GM23248 (cell line): Measurements from ENCODE around the gene ABHD12B. TPM values are rescaled to one million over a fixed set of nuclear protein-coding genes. Genes with fewer than 3 reads are reported as not detected.
"Not testable (repeated sequence)": the region's sequence is repeated elsewhere in the genome, so short reads cannot be mapped to it uniquely, and the experiment has no call there.

Experiments used
- DNase-seq: peaks from one replicate; pipeline ENCODE4 v3.0.0-alpha.2; 2015
- H2AFZ ChIP-seq: fragments of 200-600 bp; sonication (generic); 2 replicates; pipeline ENCODE4 v1.6.1; 2016; ENCODE audit warnings: antibody characterized with exemption
- H3F3A ChIP-seq: fragments of 200-600 bp; sonication (generic); 2 replicates; pipeline ENCODE4 v1.6.1; 2016; ENCODE audit warnings: mild to moderate bottlenecking, antibody characterized with exemption, mixed run types; ENCODE audit not compliant: insufficient read depth
- H3K27ac ChIP-seq: fragments of 200-600 bp; sonication (generic); 2 replicates; pipeline ENCODE4 v1.5.1; 2016; ENCODE audit warnings: mild to moderate bottlenecking
- H3K27me3 ChIP-seq: fragments of 200-600 bp; sonication (generic); replicated peaks from 2 replicates; pipeline ENCODE4 v1.6.1; 2016; ENCODE audit warnings: mild to moderate bottlenecking; ENCODE audit not compliant: insufficient read depth
- H3K36me3 ChIP-seq: fragments of 200-600 bp; sonication (generic); 2 replicates; pipeline ENCODE4 v1.6.1; 2016; ENCODE audit warnings: low read depth, mild to moderate bottlenecking
- H3K4me1 ChIP-seq: fragments of 200-600 bp; sonication (generic); 2 replicates; pipeline ENCODE4 v1.6.1; 2016; ENCODE audit warnings: mild to moderate bottlenecking; ENCODE audit not compliant: insufficient read depth
- H3K4me2 ChIP-seq: fragments of 200-600 bp; sonication (generic); one replicate; pipeline ENCODE4 v1.6.1; 2016; ENCODE audit warnings: mild to moderate bottlenecking; ENCODE audit not compliant: unreplicated experiment
- H3K4me3 ChIP-seq: fragments of 200-600 bp; sonication (generic); 2 replicates; pipeline ENCODE4 v1.5.1; 2016; ENCODE audit warnings: mild to moderate bottlenecking
- H3K79me2 ChIP-seq: fragments of 200-600 bp; sonication (generic); 2 replicates; pipeline ENCODE4 v1.6.1; 2016; ENCODE audit warnings: mild to moderate bottlenecking; ENCODE audit not compliant: insufficient read depth
- H3K9ac ChIP-seq: fragments of 200-600 bp; sonication (generic); 2 replicates; pipeline ENCODE4 v1.6.1; 2016; ENCODE audit warnings: mild to moderate bottlenecking
- H3K9me2 ChIP-seq: fragments of 200-600 bp; sonication (generic); 2 replicates; pipeline ENCODE4 v1.6.1; 2016; ENCODE audit warnings: mixed run types, mild to moderate bottlenecking, moderate library complexity; ENCODE audit not compliant: insufficient read depth
- H3K9me3 ChIP-seq: fragments of 200-600 bp; sonication (generic); one replicate; pipeline ENCODE4 v1.6.1; 2017; ENCODE audit warnings: low read depth
- H4K20me1 ChIP-seq: fragments of 200-600 bp; sonication (generic); 2 replicates; pipeline ENCODE4 v1.6.0; 2016; ENCODE audit not compliant: insufficient read depth
- EZH2 ChIP-seq: fragments of 200-600 bp; sonication (generic); IDR thresholded peaks from 2 replicates; pipeline ENCODE4 v1.6.1; 2018; ENCODE audit warnings: antibody characterized with exemption, mild to moderate bottlenecking; ENCODE audit not compliant: insufficient read depth, poor library complexity, severe bottlenecking
- EZH2phosphoT487 ChIP-seq: fragments of 200-600 bp; sonication (generic); IDR thresholded peaks from 2 replicates; pipeline ENCODE4 v1.6.1; 2018; ENCODE audit warnings: antibody characterized with exemption, moderate library complexity, mild to moderate bottlenecking, low read depth; ENCODE audit not compliant: insufficient read depth
- WGBS, 2 experiments: methylation state at CpG; one replicate each; pipeline ENCODE4 v1.1.6; 2015 to 2017; ENCODE audit warnings: low lambda C conversion rate in 2 of 2, low coverage in 1 of 2; ENCODE audit errors: missing lambda C conversion rate in 2 of 2; 5-methylcytosine and 5-hydroxymethylcytosine counted together
- in situ Hi-C: fragments of 300-500 bp; cut with MboI; formaldehyde crosslinking; loops from 2 replicates; pipeline ENCODE4 v1.15.0; 2020
- polyA plus RNA-seq: library from polyadenylated mRNA; unstranded; fragments of >200 nt; fragmentation: Nextera tagmentation; extraction: Ambion mirVana; gene quantifications from 2 replicates; pipeline ENCODE4 v1.2.1, GENCODE V29; 2016
- total RNA-seq: library from RNA; depleted of rRNA; stranded (reverse); fragments of >200 nt; shearing (Covaris generic); gene quantifications from 2 replicates; pipeline ENCODE4 v1.2.3, GENCODE V29; 2014

ABHD12B gene
- total and polyA plus RNA-seq, 2 experiments from 2014 or later, result 0.31 TPM; not detected in 1

DNA sequence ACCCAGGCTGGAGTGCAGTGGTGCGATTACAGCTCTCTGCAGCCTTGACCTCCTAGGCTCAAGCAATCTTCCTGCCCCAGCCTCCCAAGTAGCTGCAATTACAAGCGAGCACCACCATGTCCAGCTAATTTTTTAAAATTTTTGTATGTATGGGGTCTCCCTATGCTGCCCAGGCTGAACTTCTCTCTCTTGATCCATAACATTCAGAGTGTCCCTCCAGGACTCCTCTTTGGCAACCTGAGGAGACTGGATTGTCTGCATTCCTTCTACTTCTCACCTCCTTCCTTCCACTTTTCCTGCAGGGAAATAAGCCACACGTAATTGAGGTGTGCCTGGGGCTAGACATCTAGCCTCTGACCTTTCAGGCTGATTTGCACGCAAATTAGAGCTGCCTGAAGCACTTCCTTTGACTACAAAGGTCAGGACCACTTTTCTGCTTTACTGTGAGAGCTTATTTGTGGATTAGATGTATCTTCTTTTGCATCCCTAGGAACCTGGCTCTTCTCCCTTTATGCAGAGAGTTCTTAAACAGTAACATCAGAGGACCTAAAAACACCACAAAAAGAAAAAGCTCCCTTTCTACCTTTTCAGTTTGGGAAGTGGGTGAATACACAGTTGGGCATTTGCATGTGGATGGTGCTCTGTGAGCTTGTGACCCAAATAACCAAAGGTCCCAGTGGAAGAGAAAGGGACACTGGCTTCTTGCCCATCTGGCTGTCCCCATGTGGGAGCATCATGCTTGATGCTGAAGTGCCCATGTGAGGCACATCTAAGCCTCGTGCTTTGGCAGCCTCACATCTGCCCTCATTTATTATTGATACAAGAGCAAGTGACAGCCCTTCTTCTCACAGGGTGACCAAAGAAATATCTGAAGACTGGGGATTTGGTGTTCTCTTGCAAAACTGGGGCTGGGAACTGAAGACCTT is 38.9 kb downstream of the ABHD12B start:
- TF ChIP-seq EZH2 (no peak), EZH2phosphoT487 (no peak)
- 74 to 79% methylated on average over 5 of the region's 5 CpGs for WGBS, 2 experiments
- no peaks in the 10 kb centered on the region for H3K4me1 ChIP-seq
- H3K4me3 ChIP-seq, result no peak overlapping the region
- H3K27ac ChIP-seq, result no peak overlapping the region
- no peaks in the 10 kb centered on the region for H4K20me1 ChIP-seq
- H3K9ac ChIP-seq, result no peak overlapping the region
- H2AFZ ChIP-seq, result no peak overlapping the region
- no peaks in the 10 kb centered on the region for H3K27me3 ChIP-seq
- in situ Hi-C loops, result no loop called here
- H3F3A ChIP-seq, result no peaks in the 10 kb centered on the region
- no peak for DNase-seq
- H3K36me3 ChIP-seq, result peaks cover 35% of the 10 kb centered on the region; the same call in 1 of the 2 replicates
- no peaks in the 10 kb centered on the region for H3K79me2 ChIP-seq
- H3K9me3 ChIP-seq, result no peaks in the 10 kb centered on the region
- H3K9me2 ChIP-seq, result 0 out of 2 replicates have a peak, but pooled peaks cover 3% of the 10 kb centered on the region
- no peak overlapping the region for H3K4me2 ChIP-seq

DNA sequence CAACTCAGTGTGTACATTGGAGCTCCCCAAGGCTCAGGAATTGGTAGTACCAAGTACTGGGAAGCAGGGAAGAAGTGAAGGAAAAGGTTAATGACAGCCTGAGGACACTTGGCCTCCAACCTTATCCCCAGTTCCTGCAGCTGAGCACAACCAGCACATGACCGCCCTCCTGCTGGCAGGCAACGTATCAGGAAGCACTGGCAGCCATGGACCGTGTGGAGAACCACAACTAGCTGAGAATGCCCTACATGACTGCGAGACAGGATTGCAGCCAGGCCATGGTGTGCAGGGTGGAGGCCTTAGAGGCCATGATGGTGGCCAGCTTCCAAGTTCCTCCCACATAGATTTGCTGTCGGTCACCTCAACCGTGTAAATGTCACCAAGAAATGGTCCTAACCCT is 45.6 kb downstream of the ABHD12B start:
- Histone ChIP-seq H3K36me3 (peaks cover 11% of the 10 kb centered on the region; the same call in 1 of the 2 replicates), H3K79me2 (no peaks in the 10 kb centered on the region), H3K27ac (no peak overlapping the region), H4K20me1 (no peaks in the 10 kb centered on the region), H3K4me1 (peaks cover 14% of the 10 kb centered on the region), H3K9ac (no peak overlapping the region), H2AFZ (no peak overlapping the region), H3K27me3 (no peaks in the 10 kb centered on the region), H3K4me2 (no peak overlapping the region), H3K4me3 (no peak overlapping the region), H3K9me2 (no peaks in the 10 kb centered on the region), H3K9me3 (no peaks in the 10 kb centered on the region), H3F3A (peaks cover 19% of the 10 kb centered on the region)
- 98 to 100% methylated on average over 6 of the region's 6 CpGs for WGBS, 2 experiments
- in situ Hi-C loops, result no loop called here
- no peak for DNase-seq
- no peak for TF ChIP-seq EZH2phosphoT487
- no peak for TF ChIP-seq EZH2

DNA sequence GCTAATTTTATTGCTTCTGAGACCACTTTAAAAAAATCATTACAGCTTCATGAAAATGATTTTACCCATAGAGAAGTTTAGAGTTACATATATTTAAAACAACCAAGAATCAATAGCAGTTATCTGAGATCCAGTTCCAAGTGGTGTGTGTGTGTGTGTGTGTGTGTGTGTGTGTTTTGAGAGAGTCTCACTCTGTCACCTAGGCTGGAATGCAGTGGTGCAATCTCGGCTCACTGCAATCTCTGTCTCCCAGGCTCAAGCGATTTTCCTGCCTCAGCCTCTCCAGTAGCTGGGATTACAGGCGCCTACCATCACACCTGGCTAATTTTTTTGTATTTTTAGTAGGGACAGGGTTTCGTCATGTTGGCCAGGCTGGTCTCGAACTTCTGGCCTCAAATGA is 47.7 kb downstream of the ABHD12B start:
- H3K9me3 ChIP-seq, DNase-seq, H3K4me3 ChIP-seq, H3K27ac ChIP-seq, H2AFZ ChIP-seq, H3K9me2 ChIP-seq, H4K20me1 ChIP-seq, in situ Hi-C loops, H3K9ac ChIP-seq, H3K27me3 ChIP-seq, H3K4me2 ChIP-seq, H3K79me2 ChIP-seq: not testable (repeated sequence)
- WGBS, 2 experiments, result 78 to 82% methylated on average over 5 of the region's 5 CpGs
- Histone ChIP-seq H3K36me3 (peaks cover 24% of the 10 kb centered on the region), H3K4me1 (peaks cover 14% of the 10 kb centered on the region), H3F3A (peaks cover 19% of the 10 kb centered on the region)

DNA sequence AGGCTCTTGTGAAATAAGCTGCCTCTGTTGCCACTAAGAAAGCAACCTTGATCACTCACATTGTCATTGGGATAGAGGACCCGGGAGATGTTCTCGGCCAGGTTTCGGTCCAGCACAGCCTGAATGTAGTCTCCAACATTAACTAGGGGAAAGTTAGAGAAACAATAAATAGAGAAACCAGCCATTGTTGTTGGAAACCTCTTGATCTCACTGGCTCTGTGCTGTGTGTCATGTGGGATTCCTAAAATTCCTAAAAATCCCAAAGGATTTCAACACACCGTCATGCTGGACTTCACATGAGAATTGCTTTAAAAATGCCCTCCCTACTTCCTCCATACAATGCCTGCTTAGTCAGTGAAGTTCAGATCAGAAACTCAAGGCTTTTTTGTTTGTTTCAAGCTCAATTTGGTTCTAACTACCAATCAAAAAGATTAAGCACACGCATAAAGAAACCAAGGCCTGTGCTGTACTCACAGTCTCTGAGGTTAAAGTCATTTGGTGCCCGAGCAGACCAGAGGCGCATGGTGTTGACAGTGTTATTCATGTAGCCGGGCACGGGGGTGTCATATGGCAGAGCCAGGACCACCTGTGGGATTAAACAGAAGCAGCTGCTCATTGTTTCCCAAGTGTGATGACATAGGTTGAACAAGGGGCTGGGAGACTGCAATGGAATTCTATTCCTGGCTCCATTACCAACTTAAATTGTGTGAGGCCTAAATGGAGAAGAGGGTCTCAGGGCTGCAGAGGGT is 48.8 kb downstream of the ABHD12B start:
- peak overlapping the region; percentile 50 for H3K9ac ChIP-seq
- H3K9me3 ChIP-seq, result no peaks in the 10 kb centered on the region
- H3K36me3 ChIP-seq, result peaks cover 21% of the 10 kb centered on the region
- peak overlapping the region; percentile 68 for H3K27ac ChIP-seq
- no peak for TF ChIP-seq EZH2phosphoT487
- no peak for TF ChIP-seq EZH2
- peaks cover 19% of the 10 kb centered on the region for H3F3A ChIP-seq
- H4K20me1 ChIP-seq, result no peaks in the 10 kb centered on the region
- H3K9me2 ChIP-seq, result no peaks in the 10 kb centered on the region
- H3K4me1 ChIP-seq, result peaks cover 14% of the 10 kb centered on the region
- no peaks in the 10 kb centered on the region for H3K27me3 ChIP-seq
- peak; percentile 83 for DNase-seq
- H3K79me2 ChIP-seq, result no peaks in the 10 kb centered on the region
- 64 to 67% methylated on average over 9 of the region's 9 CpGs for WGBS, 2 experiments
- H2AFZ ChIP-seq, result peak overlapping the region; percentile 61
- in situ Hi-C loops, result no loop called here
- peak overlapping the region; percentile 37 for H3K4me2 ChIP-seq
- H3K4me3 ChIP-seq, result no peak overlapping the region
